GM20431 (cell line): Measurements from ENCODE around the gene BIRC5.
"Not testable (repeated sequence)": the region's sequence is repeated elsewhere in the genome, so short reads cannot be mapped to it uniquely, and the experiment has no call there.

Experiments
- in situ Hi-C: fragments of 300-500 bp; cut with MseI, MboI; formaldehyde crosslinking; loops from one replicate; pipeline ENCODE4 v1.15.0; 2020; ENCODE audit warnings: low sequenced_read_pairs; ENCODE audit not compliant: unreplicated experiment

Gene BIRC5

GRCh38 chr17:78237401-78238012 is 23.5 kb downstream of the BIRC5 start:
- in situ Hi-C loops, result no loop called here

DNA sequence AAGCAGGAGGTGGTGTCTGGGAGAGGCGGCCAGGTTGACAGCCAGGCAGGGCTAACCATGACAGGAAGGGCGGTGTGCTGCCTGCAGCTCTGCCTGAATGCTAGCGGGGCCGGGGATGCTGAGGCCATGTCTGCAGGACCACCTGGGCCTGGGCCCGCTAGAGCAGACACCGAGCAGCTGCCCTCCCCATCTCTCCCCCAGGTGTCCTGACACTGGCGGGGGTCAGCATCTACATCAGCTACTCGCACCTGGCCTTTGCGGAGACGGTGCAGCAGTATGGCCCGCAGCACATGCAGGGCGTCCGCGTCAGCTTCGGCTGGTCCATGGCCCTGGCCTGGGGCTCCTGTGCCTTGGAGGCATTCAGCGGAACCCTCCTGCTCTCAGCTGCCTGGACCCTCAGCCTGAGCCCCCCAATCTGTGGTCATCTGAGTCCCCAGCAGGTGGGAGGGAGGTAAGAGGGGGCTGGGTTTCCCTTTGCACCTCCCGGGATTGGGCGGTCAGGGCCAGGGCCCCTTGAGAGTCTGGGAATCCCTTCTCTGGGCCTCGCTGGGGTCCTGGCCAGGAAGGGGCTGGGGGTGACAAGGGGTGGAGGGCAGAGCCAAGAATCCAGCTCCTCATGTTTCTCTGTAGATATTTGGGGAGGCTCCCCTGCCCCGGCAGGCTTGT is 24.9 kb downstream of the BIRC5 start:
- in situ Hi-C loops, result no loop called here

DNA sequence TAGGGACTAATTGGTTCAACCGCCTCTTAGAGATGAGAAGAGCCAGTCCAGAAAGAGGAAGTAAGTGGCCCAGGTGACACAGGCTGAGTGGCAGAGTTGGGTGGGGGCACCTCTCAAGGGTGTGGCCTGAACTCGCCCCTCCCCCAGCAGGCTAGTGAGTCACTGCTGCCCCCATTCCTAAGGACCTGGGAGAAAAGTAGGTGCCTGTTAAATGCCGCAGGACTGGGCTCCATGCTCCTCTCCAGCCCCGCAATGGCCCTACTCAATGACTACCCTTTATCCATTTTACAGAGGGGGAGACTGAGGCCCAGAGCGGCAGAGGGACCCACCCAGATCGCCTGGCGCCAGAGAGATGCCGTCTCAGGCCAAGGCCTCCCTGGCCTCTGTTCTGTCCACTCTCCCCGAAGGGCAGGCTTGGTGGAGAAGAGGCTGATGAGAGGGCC is 25.5 kb downstream of the BIRC5 start:
- in situ Hi-C loops, result no loop called here

GRCh38 chr17:78240012-78240655 is 26.1 kb downstream of the BIRC5 start:
- in situ Hi-C loops, result no loop called here

DNA sequence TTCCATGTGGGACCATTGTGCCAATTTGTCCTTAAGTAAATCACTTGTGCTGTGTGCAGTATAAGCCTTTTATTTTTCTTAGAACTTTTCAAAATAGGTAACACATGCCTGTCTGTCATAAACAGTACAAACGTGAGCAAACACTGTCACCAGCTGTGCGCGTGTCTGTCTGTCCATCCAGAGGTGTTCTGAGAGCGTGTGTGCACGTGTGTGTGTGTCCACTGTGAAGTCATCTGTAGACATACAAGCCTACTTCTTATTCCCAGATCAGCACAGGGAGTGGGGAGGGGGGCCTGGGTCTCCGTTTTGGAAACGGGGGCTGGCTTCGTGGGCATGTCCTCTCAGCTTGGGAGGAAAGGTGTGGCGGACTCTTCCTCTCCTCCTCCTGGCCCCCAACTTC is 26.8 kb downstream of the BIRC5 start:
- in situ Hi-C loops, result no loop called here

- in situ Hi-C loops, result no loop called here
These were observed 27.4 kb downstream of the BIRC5 start for GRCh38 chr17:78241277-78242023.

DNA sequence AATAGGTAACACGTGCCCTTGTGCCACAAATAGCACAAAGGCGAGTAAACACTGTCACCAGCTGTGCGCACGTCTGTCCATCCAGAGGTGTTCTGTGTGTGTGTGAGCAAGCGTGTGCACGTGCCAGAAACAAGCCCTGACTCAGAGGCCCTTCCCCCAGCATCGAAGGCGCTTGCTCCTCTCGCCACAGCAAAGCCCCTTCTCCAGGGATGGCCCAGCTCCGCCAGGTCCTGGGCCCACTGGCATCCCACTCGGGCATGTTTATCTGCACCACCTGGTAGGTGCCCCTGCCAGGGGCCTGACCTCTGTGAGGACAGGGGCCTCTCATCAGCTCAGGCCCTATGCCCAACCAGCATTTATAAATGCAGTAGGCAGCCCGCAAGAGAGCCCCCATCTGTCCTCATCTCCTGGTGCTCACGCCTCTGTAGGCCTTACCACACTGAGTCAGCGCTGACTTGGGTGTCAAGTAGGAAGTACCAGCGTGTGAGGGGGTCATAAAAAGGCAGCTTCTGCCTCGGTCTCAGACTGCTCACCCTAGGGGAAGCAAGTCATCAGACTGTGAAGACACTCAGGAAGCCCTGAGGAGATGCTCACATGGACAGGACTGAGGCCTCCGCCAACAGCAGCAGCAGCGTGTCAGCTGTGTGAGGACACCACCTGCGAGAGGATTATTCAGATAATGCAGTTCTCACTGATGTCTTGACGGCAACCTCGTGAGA is 28.1 kb downstream of the BIRC5 start:
- in situ Hi-C loops, result no loop called here

DNA sequence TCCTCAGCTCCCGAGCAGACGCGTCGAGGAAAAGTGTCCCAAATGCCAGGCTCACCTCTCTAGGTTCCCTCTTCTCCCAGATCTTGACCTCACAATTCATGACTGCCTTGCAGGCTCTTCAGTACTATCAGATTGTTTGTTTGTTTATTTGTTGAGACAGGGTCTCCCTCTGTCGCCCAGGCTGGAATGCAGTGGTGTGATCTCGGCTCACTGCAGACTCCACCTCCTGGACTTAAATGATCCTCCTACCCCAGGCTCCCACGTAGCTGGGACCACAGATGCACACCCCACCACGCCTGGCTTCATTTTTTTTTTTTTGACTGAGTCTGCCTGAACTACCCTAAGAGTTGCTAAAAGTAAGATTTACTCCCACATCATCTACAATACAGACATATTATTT is 33.3 kb downstream of the BIRC5 start:
- in situ Hi-C loops, result no loop called here

DNA sequence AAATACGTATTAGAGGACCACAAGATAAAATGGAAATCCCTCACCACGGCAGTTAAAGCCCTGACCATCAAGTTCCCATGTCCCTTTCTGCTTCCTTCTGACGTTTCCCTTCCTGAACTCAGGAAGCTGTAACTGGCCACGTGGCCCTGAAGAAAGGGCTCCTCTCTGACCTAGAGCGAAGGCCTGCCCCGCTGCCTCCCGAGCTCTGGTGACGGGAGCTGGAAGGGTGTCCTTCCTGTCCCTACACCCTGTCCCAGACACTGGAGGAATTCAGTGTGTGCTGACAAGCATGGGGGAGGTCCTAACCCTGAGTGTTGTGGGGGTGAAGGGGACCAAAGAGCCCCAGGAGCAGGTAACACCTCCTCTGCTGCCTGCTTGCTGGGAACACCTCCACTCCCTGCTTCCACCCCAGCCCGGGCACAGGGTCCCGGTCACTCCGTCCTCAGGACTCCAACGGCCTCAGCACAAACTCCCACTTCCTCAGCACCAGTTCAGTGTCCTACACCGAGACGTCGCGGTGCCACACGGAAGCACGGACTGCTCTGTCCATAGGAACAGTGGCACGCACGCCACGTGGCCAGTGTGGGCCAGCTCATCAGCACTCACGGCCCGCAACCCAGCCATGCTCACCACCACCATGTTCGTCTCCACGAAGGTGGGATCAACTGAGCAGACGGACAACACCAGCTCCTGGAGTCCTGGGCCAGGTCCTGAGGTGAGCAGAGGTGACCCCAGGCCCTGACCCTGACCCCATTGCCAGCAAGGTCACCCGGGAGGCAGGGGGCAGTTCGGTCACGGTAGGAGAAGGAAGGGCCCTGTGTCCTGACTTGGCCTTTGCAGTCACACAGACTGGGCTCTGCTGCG is 34.2 kb downstream of the BIRC5 start:
- in situ Hi-C loops, result no loop called here

DNA sequence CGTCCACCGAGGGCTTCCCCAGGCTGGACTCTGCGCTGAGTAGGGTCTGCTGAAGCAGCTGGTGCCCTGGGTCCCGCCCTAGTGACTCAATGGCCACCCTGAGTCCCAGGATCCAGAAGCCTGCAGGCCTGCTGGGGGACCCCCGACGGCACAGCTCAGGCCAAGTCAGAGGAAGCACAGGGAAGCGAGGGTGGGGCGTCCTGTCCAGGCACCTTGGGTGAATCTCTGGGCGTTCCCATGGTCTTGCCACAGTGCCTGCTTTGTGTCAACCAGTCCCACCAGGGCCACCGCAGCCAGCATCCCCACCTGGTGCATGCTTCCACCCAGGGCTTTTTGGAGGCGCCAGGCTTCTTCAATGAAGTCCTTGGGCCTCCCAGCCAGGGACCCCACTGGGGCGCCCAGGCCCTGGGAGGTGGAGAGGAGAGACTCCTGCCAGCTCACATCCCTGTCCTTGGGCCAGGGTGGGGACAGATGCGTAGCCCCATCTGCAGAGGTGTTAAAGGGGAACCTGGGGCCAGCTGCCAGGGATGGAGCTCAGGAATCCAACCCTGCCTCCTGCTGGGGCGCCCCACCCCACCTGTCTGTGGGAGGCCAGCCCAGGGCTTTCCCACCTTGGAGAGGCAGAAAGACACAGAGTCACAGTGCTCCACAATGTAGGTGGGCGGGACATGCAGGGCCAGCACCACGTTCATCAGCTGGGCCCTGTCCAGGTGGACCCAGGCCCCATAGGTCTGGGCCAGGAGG is 35.2 kb downstream of the BIRC5 start:
- in situ Hi-C loops, result no loop called here

DNA sequence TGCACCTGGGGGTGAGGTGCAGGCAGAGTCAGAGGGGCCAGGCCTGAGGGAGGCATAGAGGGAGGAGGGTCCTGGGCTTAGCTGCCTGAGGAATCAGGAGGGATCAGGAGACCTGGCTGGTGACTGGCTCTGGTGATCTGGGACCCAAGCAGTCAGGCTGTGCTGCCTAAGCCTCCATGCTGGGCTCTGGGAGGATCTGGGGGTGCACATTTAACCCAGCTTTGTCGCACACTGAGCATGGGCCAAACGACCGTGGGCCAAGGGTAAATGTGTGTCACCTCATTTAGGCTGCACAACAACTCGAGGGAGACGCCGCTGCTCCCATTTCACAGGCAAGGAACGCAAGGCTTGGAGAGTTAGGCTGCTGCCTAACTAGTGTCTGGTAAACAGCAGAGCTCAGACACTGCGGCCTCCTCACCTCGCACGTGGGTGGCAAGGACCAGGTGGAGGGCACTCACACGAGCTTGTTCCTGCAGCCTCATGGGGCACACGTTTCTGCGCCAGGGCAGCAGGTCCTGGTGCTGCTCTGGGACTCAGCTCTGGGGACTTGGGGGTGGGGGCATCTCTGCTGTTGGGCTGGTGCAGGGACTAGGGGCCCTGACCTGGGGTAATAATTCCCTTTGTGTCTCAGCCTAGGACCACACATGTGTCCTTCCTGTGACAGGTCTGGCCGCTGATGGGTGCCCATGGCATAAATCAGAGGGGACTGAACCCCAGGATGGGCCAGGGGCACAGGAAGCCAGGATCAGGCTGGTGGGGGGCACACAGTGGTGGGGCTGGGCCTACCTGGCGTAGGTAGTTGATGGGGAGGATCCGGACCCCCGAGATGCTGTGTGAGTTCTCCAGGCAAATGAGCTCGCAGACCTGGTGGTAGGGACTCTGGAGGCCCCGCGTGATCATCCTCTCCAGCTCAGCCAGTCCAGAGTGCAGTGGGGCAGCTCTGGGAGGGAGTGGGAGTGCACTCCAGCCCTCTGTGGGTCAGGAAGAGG is 36.1 kb downstream of the BIRC5 start:
- in situ Hi-C loops, result no loop called here

GRCh38 chr17:78250891-78251772 is 37.1 kb downstream of the BIRC5 start:
- in situ Hi-C loops, result no loop called here

- in situ Hi-C loops, result no loop called here
These were observed 37.7 kb downstream of the BIRC5 start for GRCh38 chr17:78251773-78252103.

GRCh38 chr17:78252111-78252634 is 38.1 kb downstream of the BIRC5 start:
- in situ Hi-C loops, result no loop called here

DNA sequence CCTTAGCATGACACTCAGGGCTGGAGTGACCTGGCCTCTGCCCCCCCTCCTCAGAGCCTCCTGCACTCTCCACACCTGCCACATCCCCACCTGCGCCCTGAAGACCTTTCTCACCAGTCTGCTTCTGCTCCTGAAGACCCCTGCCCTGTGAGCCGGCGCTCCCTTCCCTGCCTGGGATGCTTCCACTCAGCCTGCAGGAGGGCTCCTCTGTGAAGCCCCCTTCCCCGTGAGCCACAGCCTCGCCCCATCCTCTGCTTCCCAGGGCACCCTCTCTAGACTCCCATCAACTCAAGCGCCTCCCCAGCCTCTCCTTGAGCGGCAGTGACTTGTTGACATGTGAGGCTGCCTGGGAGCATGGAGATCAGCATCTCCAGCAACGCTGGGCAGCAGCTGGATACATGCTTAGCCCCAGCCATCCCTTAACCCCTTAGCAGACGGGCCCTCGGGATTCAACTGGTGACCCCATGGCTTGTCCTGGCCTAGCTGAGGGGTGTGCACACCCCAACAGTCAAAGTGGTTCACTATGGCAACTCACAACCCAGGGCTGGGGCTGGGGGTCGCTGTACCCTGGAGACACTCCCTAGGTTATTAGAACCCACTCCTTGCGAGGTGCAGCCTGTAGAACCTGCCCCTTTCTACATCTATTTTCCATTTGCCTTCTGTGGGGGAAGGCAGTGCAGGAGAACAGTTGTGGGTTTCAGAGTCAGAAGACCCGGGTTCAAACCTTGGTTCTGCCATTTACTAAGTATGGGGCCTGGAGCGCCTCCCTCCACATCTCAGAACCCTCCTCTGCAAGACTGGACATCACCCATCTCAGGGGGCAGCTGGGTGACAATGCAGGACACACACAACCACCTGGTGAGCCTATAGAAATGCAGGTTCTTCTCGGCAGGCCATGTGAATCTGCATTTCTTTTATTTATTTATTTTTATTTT is 38.9 kb downstream of the BIRC5 start:
- in situ Hi-C loops, result no loop called here

DNA sequence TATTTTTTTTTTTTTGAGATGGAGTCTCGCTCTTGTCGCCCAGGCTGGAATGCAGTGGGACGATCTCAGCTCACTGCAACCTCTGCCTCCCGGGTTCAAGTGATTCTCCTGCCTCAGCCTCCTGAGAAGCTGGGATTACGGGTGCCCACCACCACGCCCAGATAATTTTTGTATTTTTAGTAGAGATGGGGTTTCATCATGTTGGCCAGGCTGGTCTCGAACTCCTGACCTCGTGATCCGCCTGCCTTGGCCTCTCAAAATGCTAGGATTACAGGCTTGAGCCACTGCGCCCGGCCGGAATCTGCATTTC is 39.5 kb downstream of the BIRC5 start:
- in situ Hi-C loops, result not testable (repeated sequence)
